HCT116 (cell line): ENCODE data around the gene NPIPA3. TPM values are rescaled to one million over a fixed set of nuclear protein-coding genes. Genes with fewer than 3 reads are reported as not detected.
"Not testable (repeated sequence)": the region's sequence is repeated elsewhere in the genome, so short reads cannot be mapped to it uniquely, and the experiment has no call there.

Experiments
- ATAC-seq: fragments of 200-7000 bp; cut with Tn5 transposase; 2 replicates; pipeline ENCODE4 v1.9.1; 2020; ENCODE audit warnings: mild to moderate bottlenecking, moderate library complexity
- BruUV-seq: library from RNA; stranded (reverse); fragments of 400-500 nt; replicated peaks from 2 replicates; lab custom pipeline; 2021; lab: Mats Ljungman, UMichigan
- CTCF ChIA-PET: fragments of 300-600 bp; sonication (Branson Sonifier 250); formaldehyde crosslinking; loops from one replicate; lab custom pipeline; 2021; ENCODE audit warnings: antibody characterized with exemption; lab: Charles Lee
- POLR2A ChIA-PET: fragments of 300-600, 350-600 bp; sonication (Branson Sonifier 250); formaldehyde crosslinking; loops from one replicate; lab custom pipeline; 2021; ENCODE audit warnings: antibody characterized with exemption; lab: Charles Lee
- RAD21 ChIA-PET, 2 experiments: fragments of 300-600 bp; sonication (Branson Sonifier 250); formaldehyde crosslinking; loops; one replicate each; lab custom pipeline; 2023; ENCODE audit warnings: low total read pairs in 2 of 2; ENCODE audit not compliant: uncharacterized antibody in 2 of 2, unreplicated experiment in 2 of 2, low non-redundant PET in 1 of 2; lab: Charles Lee
- DNase-seq: peaks from one replicate; pipeline ENCODE4 v3.0.0-alpha.2; 2010; ENCODE audit warnings: low read depth, low spot score
- H2AFZ ChIP-seq: fragments of 200-600 bp; shearing (Covaris generic), sonication (generic); 2 replicates; pipeline ENCODE4 v1.6.1; 2017; ENCODE audit warnings: low read depth, mixed run types, mixed read lengths, antibody characterized with exemption, low read length; ENCODE audit not compliant: poor library complexity, severe bottlenecking
- H3K27ac ChIP-seq: 2 replicates; pipeline ENCODE4 v1.5.1; 2012; ENCODE audit warnings: low read depth, low read length
- H3K27me3 ChIP-seq: fragments of 200-600 bp; sonication (generic); 2 replicates; pipeline ENCODE4 v1.6.1; 2016; ENCODE audit warnings: mixed run types, low read length, mixed read lengths; ENCODE audit not compliant: insufficient read depth
- H3K36me3 ChIP-seq, 2 experiments: fragments of 200-500 bp in 1 of 2; fragments of 200-600 bp in 1 of 2; sonication (Bioruptor generic) in 1 of 2; sonication (generic) in 1 of 2; 2 replicates each; pipeline versions ENCODE4 v1.5.1 to v1.6.1; 2014 to 2016; ENCODE audit warnings: low read length in 2 of 2, inconsistent platforms in 1 of 2, mixed read lengths in 1 of 2, mixed run types in 1 of 2; ENCODE audit not compliant: insufficient read depth in 2 of 2, control insufficient read depth in 1 of 2
- H3K4me1 ChIP-seq, 2 experiments: fragments of 200-600 bp in 1 of 2; sonication (generic) in 1 of 2; 2 replicates each; pipeline versions ENCODE4 v1.5.1 to v1.6.1; 2012 to 2017; ENCODE audit warnings: low read length in 2 of 2, inconsistent platforms in 1 of 2, mild to moderate bottlenecking in 1 of 2, mixed read lengths in 1 of 2, mixed run types in 1 of 2, moderate library complexity in 1 of 2; ENCODE audit not compliant: insufficient read depth in 2 of 2, control insufficient read depth in 1 of 2
- H3K4me2 ChIP-seq: fragments of 200-600 bp; sonication (generic); 2 replicates; pipeline ENCODE4 v1.6.1; 2017; ENCODE audit warnings: mixed run types, low read length, mixed read lengths
- H3K4me3 ChIP-seq, 2 experiments: fragments of 200-600 bp in 1 of 2; sonication (generic) in 1 of 2; replicated peaks in 1 of 2; 2 replicates each; pipeline ENCODE4 v1.5.1; 2011 to 2016; ENCODE audit warnings: low read length in 2 of 2, control low read depth in 1 of 2, low read depth in 1 of 2, mild to moderate bottlenecking in 1 of 2, mixed read lengths in 1 of 2, mixed run types in 1 of 2
- H3K79me2 ChIP-seq: fragments of 200-600 bp; sonication (generic); 2 replicates; pipeline ENCODE4 v1.6.1; 2017; ENCODE audit warnings: mild to moderate bottlenecking, mixed run types, low read length, moderate library complexity, mixed read lengths; ENCODE audit not compliant: insufficient read depth
- H3K9ac ChIP-seq: fragments of 200-600 bp; sonication (generic); 2 replicates; pipeline ENCODE4 v1.6.1; 2016; ENCODE audit warnings: low read length, mixed read lengths
- H3K9me2 ChIP-seq: fragments of 200-600 bp; sonication (generic), shearing (Covaris generic); 2 replicates; pipeline ENCODE4 v1.6.1; 2017; ENCODE audit warnings: mixed run types, mild to moderate bottlenecking, moderate library complexity; ENCODE audit not compliant: insufficient read depth
- H3K9me3 ChIP-seq, 2 experiments: fragments of 200-500 bp in 1 of 2; fragments of 200-600 bp in 1 of 2; sonication (Bioruptor generic) in 1 of 2; sonication (generic) in 1 of 2; 2 replicates each; pipeline ENCODE4 v1.6.1; 2014 to 2017; ENCODE audit warnings: low read length in 2 of 2, mixed read lengths in 2 of 2, inconsistent platforms in 1 of 2, low read depth in 1 of 2, mild to moderate bottlenecking in 1 of 2, mixed run types in 1 of 2, moderate library complexity in 1 of 2; ENCODE audit not compliant: control insufficient read depth in 1 of 2, insufficient read depth in 1 of 2
- H4K20me1 ChIP-seq: fragments of 200-600 bp; sonication (generic), shearing (Covaris generic); 2 replicates; pipeline ENCODE4 v1.6.1; 2017; ENCODE audit warnings: mixed run types, mild to moderate bottlenecking, moderate library complexity; ENCODE audit not compliant: insufficient read depth
- intact Hi-C: fragments of 100-400 bp; cut with micrococcal nuclease; formaldehyde crosslinking; loops from 2 replicates; pipeline ENCODE4 v1.10.0; 2022
- total RNA-seq: library from RNA; stranded (reverse); gene quantifications from one replicate; pipeline ENCODE4 v1.2.1, GENCODE V29; 2021; ENCODE audit not compliant: unreplicated experiment

Gene NPIPA3
- total RNA-seq, 1 experiment from 2014 or later = 1.6 TPM

GRCh38 chr16:14773654-14774053 is 70.4 kb downstream of the NPIPA3 start:
- BruUV-seq, H4K20me1 ChIP-seq, H3K4me2 ChIP-seq, H3K9ac ChIP-seq, H2AFZ ChIP-seq, RAD21 ChIA-PET, H3K27ac ChIP-seq, POLR2A ChIA-PET, H3K79me2 ChIP-seq, CTCF ChIA-PET, H3K4me3 ChIP-seq, intact Hi-C loops, H3K9me3 ChIP-seq, H3K27me3 ChIP-seq, DNase-seq, H3K9me2 ChIP-seq, H3K4me1 ChIP-seq, H3K36me3 ChIP-seq: not testable (repeated sequence)
- peak; percentile 67 for ATAC-seq

DNA sequence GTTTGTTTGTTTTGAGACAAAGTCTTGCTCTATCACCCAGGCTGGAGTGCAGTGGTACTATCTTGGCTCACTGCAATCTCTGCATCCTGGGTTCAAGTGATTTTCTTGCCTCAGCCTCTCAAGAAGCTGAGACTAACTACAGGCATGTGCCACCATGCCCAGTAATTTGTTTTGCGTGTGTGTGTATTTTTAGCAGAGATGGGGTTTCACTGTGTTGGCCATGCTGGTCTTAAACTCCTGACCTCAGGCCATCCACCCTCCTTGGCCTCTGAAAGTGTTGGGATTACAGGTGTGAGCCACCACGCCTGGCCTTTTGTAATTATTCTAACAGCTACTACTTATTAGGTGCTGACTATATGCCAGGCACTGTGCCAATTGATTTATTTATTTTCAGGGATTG is 72.4 kb downstream of the NPIPA3 start:
- H3K4me3 ChIP-seq, H3K4me1 ChIP-seq, H3K9ac ChIP-seq, H3K9me3 ChIP-seq, H3K36me3 ChIP-seq, intact Hi-C loops, H3K79me2 ChIP-seq, ATAC-seq, DNase-seq, H3K9me2 ChIP-seq, H2AFZ ChIP-seq, H3K27me3 ChIP-seq, RAD21 ChIA-PET, H3K4me2 ChIP-seq, CTCF ChIA-PET, H4K20me1 ChIP-seq, H3K27ac ChIP-seq, BruUV-seq, POLR2A ChIA-PET: not testable (repeated sequence)

Other genes with a start within 250 kb of the NPIPA3 start
- 42.5 TPM for gene PARN, start 73.2 kb upstream of the NPIPA3 start, total RNA-seq
- gene BFAR, start 70.5 kb upstream of the NPIPA3 start, total RNA-seq = 49.7 TPM
- not detected for gene PLA2G10, start 9.1 kb upstream of the NPIPA3 start, total RNA-seq
- 3.1 TPM for gene NPIPA2, start 39.1 kb downstream of the NPIPA3 start, total RNA-seq
- gene NOMO1, start 130.3 kb downstream of the NPIPA3 start, total RNA-seq = 122 TPM
- 93.4 TPM for gene NPIPA1, start 234.0 kb downstream of the NPIPA3 start, total RNA-seq